HepG2 (cell line): Measurements from ENCODE around the gene RPSA. TPM values are rescaled to one million over a fixed set of nuclear protein-coding genes. Genes with fewer than 3 reads are reported as not detected.

ENCODE experiments used
- ATAC-seq: fragments of 200-7000 bp; cut with Tn5 transposase; 3 replicates; pipeline ENCODE4 v1.9.1; 2020; ENCODE audit warnings: mild to moderate bottlenecking, moderate library complexity
- BruUV-seq: library from RNA; stranded (reverse); fragments of 400-500 nt; replicated peaks from 2 replicates; lab custom pipeline; 2021; lab: Mats Ljungman, UMichigan
- CTCF ChIA-PET: fragments of 300-600 bp; formaldehyde crosslinking; extraction: SDS; loops from one replicate; lab custom pipeline; 2021; ENCODE audit warnings: low total read pairs, inconsistent platforms, low intra/inter-chr PET ratio; lab: Yijun Ruan, JAX
- POLR2A ChIA-PET: fragments of 350-600 bp; sonication (Branson Sonifier 250); formaldehyde crosslinking; loops from one replicate; lab custom pipeline; 2020; ENCODE audit warnings: antibody characterized with exemption, inconsistent platforms; lab: Yijun Ruan, JAX
- DNase-seq: peaks from one replicate; pipeline ENCODE4 v3.0.0-alpha.2; 2015; ENCODE audit warnings: low spot score
- FAIRE-seq: peaks from 3 replicates; lab custom pipeline; 2011; peaks lifted over from hg19 to GRCh38; lab: Jason Lieb, UNC
- H2AFZ ChIP-seq: one replicate; pipeline ENCODE4 v1.6.1; 2011; ENCODE audit warnings: low read length, inconsistent platforms
- H3K27ac ChIP-seq: fragments of 300-600 bp; 3 replicates; pipeline ENCODE4 v1.8.0; 2011; ENCODE audit warnings: mixed run types, mild to moderate bottlenecking, mixed read lengths, low read length, inconsistent platforms; ENCODE audit not compliant: insufficient read depth; ENCODE audit errors: extremely low read length
- H3K27me3 ChIP-seq, 2 experiments: fragments of 200-600 bp in 1 of 2; 2 replicates in 1 of 2; 3 replicates in 1 of 2; pipeline versions ENCODE4 v1.6.0 to v1.8.0; 2011; ENCODE audit warnings: low read length in 2 of 2, mild to moderate bottlenecking in 2 of 2, moderate library complexity in 2 of 2, inconsistent platforms in 1 of 2; ENCODE audit not compliant: insufficient read depth in 2 of 2, control insufficient read depth in 1 of 2
- H3K36me3 ChIP-seq, 2 experiments: fragments of 200-600 bp in 1 of 2; replicated peaks in 1 of 2; 2 replicates in 1 of 2; 3 replicates in 1 of 2; pipeline versions ENCODE4 v1.5.1 to v1.8.0; 2011; ENCODE audit warnings: low read length in 2 of 2, inconsistent platforms in 1 of 2; ENCODE audit not compliant: insufficient read depth in 2 of 2, control insufficient read depth in 1 of 2
- H3K4me1 ChIP-seq: 2 replicates; pipeline ENCODE4 v1.5.1; 2012; ENCODE audit warnings: low read length, inconsistent platforms; ENCODE audit not compliant: insufficient read depth
- H3K4me2 ChIP-seq: 2 replicates; pipeline ENCODE4 v1.6.0; 2011; ENCODE audit warnings: low read depth, low read length, inconsistent platforms
- H3K4me3 ChIP-seq, 3 experiments: fragments of 200-600 bp in 1 of 3; sonication (generic), shearing (Covaris generic) in 1 of 3; replicated peaks in 1 of 3; 2 replicates each; pipeline ENCODE4 v1.5.1; 2011 to 2016; ENCODE audit warnings: low read length in 3 of 3, inconsistent platforms in 2 of 3, low read depth in 2 of 3, mild to moderate bottlenecking in 2 of 3, control low read depth in 1 of 3, mixed read lengths in 1 of 3; ENCODE audit not compliant: insufficient read depth in 1 of 3
- H3K79me2 ChIP-seq: one replicate; pipeline ENCODE4 v1.6.1; 2011; ENCODE audit warnings: low read length, inconsistent platforms; ENCODE audit not compliant: insufficient read depth
- H3K9ac ChIP-seq: 2 replicates; pipeline ENCODE4 v1.6.0; 2011; ENCODE audit warnings: mild to moderate bottlenecking, low read depth, low read length, inconsistent platforms; ENCODE audit not compliant: insufficient read depth
- H3K9me3 ChIP-seq: 2 replicates; pipeline ENCODE4 v1.5.1; 2012; ENCODE audit warnings: mild to moderate bottlenecking, low read length
- H4K20me1 ChIP-seq: 2 replicates; pipeline ENCODE4 v1.6.0; 2011; ENCODE audit warnings: inconsistent platforms, mild to moderate bottlenecking, low read length, moderate library complexity; ENCODE audit not compliant: insufficient read depth
- E2F5 ChIP-seq: sonication (generic); formaldehyde crosslinking; conservative IDR thresholded peaks from 2 replicates; pipeline ENCODE4 v1.4.0; 2020; ENCODE audit warnings: missing genetic modification reagents
- EEA1 ChIP-seq: sonication (generic); formaldehyde crosslinking; IDR thresholded peaks from 2 replicates; pipeline ENCODE4 v1.5.1; 2020; ENCODE audit warnings: mild to moderate bottlenecking, missing genetic modification reagents, borderline replicate concordance
- IKZF4 ChIP-seq: sonication (generic); formaldehyde crosslinking; IDR thresholded peaks from 2 replicates; pipeline ENCODE4 v1.5.1; 2020; ENCODE audit warnings: borderline replicate concordance, mild to moderate bottlenecking, low read depth, missing genetic modification reagents; ENCODE audit errors: not compliant biosample characterization
- MEIS2 ChIP-seq: sonication (generic); formaldehyde crosslinking; IDR thresholded peaks from 2 replicates; pipeline ENCODE4 v1.9.0; 2021; ENCODE audit warnings: mild to moderate bottlenecking, missing genetic modification reagents
- ONECUT2 ChIP-seq: sonication (generic); formaldehyde crosslinking; IDR thresholded peaks from 2 replicates; pipeline ENCODE4 v1.4.0; 2020; ENCODE audit warnings: missing genetic modification reagents
- SMAD3 ChIP-seq: sonication (generic); formaldehyde crosslinking; IDR thresholded peaks from 2 replicates; pipeline ENCODE4 v1.4.0; 2020; ENCODE audit warnings: missing genetic modification reagents
- SOX5 ChIP-seq: IDR thresholded peaks from 2 replicates; pipeline ENCODE4 v1.6.1; 2016; ENCODE audit warnings: borderline replicate concordance
- ZNF572 ChIP-seq: sonication (generic); formaldehyde crosslinking; IDR thresholded peaks from 2 replicates; pipeline ENCODE4 v1.5.1; 2020; ENCODE audit warnings: mild to moderate bottlenecking, missing genetic modification reagents
- ZNF841 ChIP-seq: sonication (generic); formaldehyde crosslinking; IDR thresholded peaks from 2 replicates; pipeline ENCODE4 v1.8.1; 2023; ENCODE audit warnings: missing genetic modification reagents, borderline replicate concordance
- WGBS: methylation state at CpG from one replicate; pipeline ENCODE4 v1.1.6; 2017; ENCODE audit warnings: low lambda C conversion rate; 5-methylcytosine and 5-hydroxymethylcytosine counted together
- in situ Hi-C: cut with HindIII; loops from 2 replicates; pipeline ENCODE4 v1.10.0; 2017; ENCODE audit warnings: low pct_unique_long_range_greater_than_20kb; ENCODE audit not compliant: extremely low pct_ligation_motif_present
- intact Hi-C: fragments of 100-400 bp; cut with micrococcal nuclease; formaldehyde crosslinking; loops from one replicate; pipeline ENCODE4 v1.10.0; 2022; ENCODE audit not compliant: unreplicated experiment
- polyA plus RNA-seq, 8 experiments: library from polyadenylated mRNA; depleted of rRNA in 3 of 8; stranded (reverse) in 7 of 8; unstranded in 1 of 8; fragments of >200 nt; fragmentation: Illumina TruSeq in 4 of 8; extraction: Trizol in 4 of 8; gene quantifications; 2 replicates each; pipeline versions ENCODE4 v1.2.1 to v1.2.3, GENCODE V29; 2011 to 2016; ENCODE audit warnings: low read depth in 4 of 8, missing spikeins in 1 of 8, mixed read lengths in 1 of 8; ENCODE audit not compliant: insufficient read depth in 1 of 8
- total RNA-seq, 5 experiments: library from RNA; depleted of rRNA; stranded (reverse); fragments of >200 nt; fragmentation: Illumina TruSeq; extraction: Trizol; gene quantifications; 2 replicates each; pipeline ENCODE4 v1.2.3, GENCODE V29; 2016; ENCODE audit warnings: low read depth in 1 of 5
- TF ChIP-seq, protein P1 (sequence below): sonication (generic); formaldehyde crosslinking; IDR thresholded peaks from 2 replicates; pipeline ENCODE4 v1.5.0; 2020; ENCODE audit warnings: mild to moderate bottlenecking, missing genetic modification reagents, moderate library complexity
- TF ChIP-seq, protein P2 (sequence below): sonication (generic); formaldehyde crosslinking; IDR thresholded peaks from 2 replicates; pipeline ENCODE4 v1.8.1; 2023; ENCODE audit warnings: mild to moderate bottlenecking, missing genetic modification reagents
- TF ChIP-seq, protein P3 (sequence below): sonication (generic); formaldehyde crosslinking; IDR thresholded peaks from 2 replicates; pipeline ENCODE4 v1.5.1; 2020; ENCODE audit warnings: missing genetic modification reagents, mild to moderate bottlenecking, borderline replicate concordance
- TF ChIP-seq, protein P4 (sequence below): sonication (generic); formaldehyde crosslinking; IDR thresholded peaks from 2 replicates; pipeline ENCODE4 v1.9.0; 2022; ENCODE audit warnings: missing genetic modification reagents, mild to moderate bottlenecking, borderline replicate concordance

The RPSA gene
- total and polyA plus RNA-seq, 2 of the 13 experiments (the other 11 are each of a cell fraction or from before 2014, with no cell fraction given), result 1,683 to 3,226 TPM

GRCh38 chr3:39396690-39397089 is 9.8 kb upstream of the RPSA start:
- Histone ChIP-seq H3K4me3 (no peak overlapping the region), H3K4me1 (no peaks in the 10 kb centered on the region), H3K36me3 (peaks cover 8 to 52% of the 10 kb centered on the region in 2 experiments), H2AFZ (no peak overlapping the region), H4K20me1 (no peaks in the 10 kb centered on the region), H3K79me2 (no peaks in the 10 kb centered on the region), H3K4me2 (no peak overlapping the region), H3K27me3 (no peaks in the 10 kb centered on the region), H3K9me3 (no peaks in the 10 kb centered on the region), H3K9ac (no peak overlapping the region), H3K27ac (no peak overlapping the region)
- 94% methylated on average over 2 of the region's 3 CpGs for WGBS
- CTCF ChIA-PET, result no interaction called here
- TF ChIP-seq MEIS2 (CRISPR knock-in tag) (no peak), EEA1 (CRISPR knock-in tag) (no peak), SMAD3 (CRISPR knock-in tag) (no peak), IKZF4 (CRISPR knock-in tag) (no peak), ONECUT2 (CRISPR knock-in tag) (no peak), ZNF572 (no peak), SOX5 (CRISPR knock-in tag) (no peak), E2F5 (CRISPR knock-in tag) (no peak), ZNF841 (CRISPR knock-in tag) (no peak)
- TF ChIP-seq, protein P1, sequence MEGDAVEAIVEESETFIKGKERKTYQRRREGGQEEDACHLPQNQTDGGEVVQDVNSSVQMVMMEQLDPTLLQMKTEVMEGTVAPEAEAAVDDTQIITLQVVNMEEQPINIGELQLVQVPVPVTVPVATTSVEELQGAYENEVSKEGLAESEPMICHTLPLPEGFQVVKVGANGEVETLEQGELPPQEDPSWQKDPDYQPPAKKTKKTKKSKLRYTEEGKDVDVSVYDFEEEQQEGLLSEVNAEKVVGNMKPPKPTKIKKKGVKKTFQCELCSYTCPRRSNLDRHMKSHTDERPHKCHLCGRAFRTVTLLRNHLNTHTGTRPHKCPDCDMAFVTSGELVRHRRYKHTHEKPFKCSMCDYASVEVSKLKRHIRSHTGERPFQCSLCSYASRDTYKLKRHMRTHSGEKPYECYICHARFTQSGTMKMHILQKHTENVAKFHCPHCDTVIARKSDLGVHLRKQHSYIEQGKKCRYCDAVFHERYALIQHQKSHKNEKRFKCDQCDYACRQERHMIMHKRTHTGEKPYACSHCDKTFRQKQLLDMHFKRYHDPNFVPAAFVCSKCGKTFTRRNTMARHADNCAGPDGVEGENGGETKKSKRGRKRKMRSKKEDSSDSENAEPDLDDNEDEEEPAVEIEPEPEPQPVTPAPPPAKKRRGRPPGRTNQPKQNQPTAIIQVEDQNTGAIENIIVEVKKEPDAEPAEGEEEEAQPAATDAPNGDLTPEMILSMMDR, result no peak
- TF ChIP-seq, protein P2, sequence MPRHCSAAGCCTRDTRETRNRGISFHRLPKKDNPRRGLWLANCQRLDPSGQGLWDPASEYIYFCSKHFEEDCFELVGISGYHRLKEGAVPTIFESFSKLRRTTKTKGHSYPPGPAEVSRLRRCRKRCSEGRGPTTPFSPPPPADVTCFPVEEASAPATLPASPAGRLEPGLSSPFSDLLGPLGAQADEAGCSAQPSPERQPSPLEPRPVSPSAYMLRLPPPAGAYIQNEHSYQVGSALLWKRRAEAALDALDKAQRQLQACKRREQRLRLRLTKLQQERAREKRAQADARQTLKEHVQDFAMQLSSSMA (CRISPR knock-in tag), result no peak
- TF ChIP-seq, protein P3, sequence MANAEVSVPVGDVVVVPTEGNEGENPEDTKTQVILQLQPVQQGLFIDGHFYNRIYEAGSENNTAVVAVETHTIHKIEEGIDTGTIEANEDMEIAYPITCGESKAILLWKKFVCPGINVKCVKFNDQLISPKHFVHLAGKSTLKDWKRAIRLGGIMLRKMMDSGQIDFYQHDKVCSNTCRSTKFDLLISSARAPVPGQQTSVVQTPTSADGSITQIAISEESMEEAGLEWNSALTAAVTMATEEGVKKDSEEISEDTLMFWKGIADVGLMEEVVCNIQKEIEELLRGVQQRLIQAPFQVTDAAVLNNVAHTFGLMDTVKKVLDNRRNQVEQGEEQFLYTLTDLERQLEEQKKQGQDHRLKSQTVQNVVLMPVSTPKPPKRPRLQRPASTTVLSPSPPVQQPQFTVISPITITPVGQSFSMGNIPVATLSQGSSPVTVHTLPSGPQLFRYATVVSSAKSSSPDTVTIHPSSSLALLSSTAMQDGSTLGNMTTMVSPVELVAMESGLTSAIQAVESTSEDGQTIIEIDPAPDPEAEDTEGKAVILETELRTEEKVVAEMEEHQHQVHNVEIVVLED (CRISPR knock-in tag), result no peak
- TF ChIP-seq, protein P4, sequence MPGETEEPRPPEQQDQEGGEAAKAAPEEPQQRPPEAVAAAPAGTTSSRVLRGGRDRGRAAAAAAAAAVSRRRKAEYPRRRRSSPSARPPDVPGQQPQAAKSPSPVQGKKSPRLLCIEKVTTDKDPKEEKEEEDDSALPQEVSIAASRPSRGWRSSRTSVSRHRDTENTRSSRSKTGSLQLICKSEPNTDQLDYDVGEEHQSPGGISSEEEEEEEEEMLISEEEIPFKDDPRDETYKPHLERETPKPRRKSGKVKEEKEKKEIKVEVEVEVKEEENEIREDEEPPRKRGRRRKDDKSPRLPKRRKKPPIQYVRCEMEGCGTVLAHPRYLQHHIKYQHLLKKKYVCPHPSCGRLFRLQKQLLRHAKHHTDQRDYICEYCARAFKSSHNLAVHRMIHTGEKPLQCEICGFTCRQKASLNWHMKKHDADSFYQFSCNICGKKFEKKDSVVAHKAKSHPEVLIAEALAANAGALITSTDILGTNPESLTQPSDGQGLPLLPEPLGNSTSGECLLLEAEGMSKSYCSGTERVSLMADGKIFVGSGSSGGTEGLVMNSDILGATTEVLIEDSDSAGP (CRISPR knock-in tag), result no peak
- DNase-seq (no peak), FAIRE-seq (no peak), ATAC-seq (no peak)
- POLR2A ChIA-PET, result interaction anchor here (2.6 kb wide), 1 partner anchor 10 kb away, joined by 6 read pairs; the partner anchor contains the start of gene RPSA
- intact Hi-C loops, result no loop called here
- BruUV-seq, result no TSS peak
- in situ Hi-C loops, result no loop called here
